ENCODE results near the gene RAD21L1.

GRCh38 chr20:1273366-1273765 is 47.5 kb downstream of the RAD21L1 start:
- TF ChIP-seq CTCF (IDR thresholded peaks at IDR 0.05) = no peak
- TF ChIP-seq POLR2AphosphoS5 (IDR thresholded peaks at IDR 0.05) = no peak

Data from gastroesophageal sphincter (tissue), 3 donors.